OCI-M1 (cell line): ENCODE data around the gene KCP.

ENCODE experiments used
- DNase-seq: peaks from one replicate; lab custom pipeline; 2025; lab: John Stamatoyannopoulos, UW

KCP gene

DNA sequence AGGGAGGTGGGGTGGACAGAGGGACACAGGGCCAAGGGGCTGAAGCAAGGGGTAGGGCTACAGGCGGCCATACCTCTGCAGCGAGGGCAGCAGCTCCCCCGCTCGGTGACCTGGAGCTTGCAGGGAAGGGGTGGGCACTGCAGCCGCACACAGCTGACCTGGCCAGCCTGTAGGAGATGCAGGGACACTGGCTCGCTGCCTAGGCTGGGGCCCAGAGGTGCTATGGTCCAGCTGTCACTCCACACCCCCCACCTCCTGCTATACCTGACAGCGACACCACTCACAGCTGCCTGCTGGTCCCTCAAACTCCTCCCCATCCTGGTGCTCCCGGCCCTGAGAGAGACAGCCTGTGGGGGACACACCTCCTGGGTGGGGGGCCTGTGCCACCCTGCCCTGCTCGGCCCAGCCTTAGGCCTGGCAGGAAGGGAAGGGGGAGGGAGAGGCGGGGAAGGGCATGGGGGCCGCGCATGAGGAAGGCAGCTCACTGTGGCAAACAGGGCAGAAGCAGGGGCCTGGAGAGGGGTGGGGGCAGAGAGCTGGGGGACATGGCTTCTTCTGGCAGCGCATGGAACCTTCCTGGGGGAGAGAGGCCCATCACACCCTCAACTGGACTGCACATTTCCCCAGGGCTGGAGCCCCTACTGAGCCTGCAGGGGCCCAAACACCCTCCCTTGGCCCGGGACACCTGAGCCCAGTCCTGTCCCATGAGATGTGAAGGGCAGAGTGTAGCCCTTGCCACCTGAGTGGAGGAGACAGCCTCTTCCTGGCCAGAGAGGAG is 23.9 kb downstream of the KCP start:
- no peak for DNase-seq

DNA sequence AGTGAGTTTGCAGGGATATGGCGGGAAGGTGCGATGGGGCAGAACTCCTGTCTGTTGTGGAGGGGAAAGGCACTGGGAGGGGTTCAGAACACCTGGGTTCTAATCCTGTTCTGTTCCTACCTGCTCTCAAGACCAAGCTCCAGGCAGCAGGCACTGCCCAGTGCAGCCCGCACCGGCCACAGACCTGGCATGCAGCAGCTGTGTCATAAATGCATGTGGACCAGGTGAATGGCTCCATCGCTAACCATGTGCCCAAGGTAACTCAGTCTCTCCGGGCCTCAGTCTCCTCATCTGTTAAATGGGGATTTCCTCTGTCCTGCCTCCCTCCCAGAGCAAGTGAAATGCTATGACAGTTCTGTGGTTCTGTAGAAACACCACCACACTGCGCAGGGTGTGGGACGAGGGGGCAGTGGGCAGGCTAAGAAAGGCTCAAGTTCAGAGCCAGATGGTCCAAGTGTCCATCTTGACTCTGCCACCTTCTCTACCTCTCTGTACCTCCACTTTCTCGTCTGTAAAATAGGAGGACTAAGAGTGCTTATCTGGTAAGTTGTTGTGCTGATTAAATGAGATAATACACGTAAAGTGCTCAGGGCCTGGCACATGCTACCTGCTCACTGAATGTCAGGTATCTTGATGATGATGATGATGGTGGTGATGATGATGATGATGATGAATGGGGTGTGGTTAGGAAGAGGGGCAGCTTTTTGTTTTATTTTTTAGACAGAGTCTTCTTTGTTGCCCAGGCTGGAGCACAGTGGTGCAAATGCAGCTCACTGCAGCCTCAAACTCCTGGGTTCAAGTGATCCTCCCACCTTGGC is 24.9 kb downstream of the KCP start:
- no peak for DNase-seq

GRCh38 chr7:128884561-128885369 is 25.7 kb downstream of the KCP start:
- no peak for DNase-seq

GRCh38 chr7:128883622-128884448 is 26.7 kb downstream of the KCP start:
- DNase-seq: peak; percentile 77

- DNase-seq: no peak
Observed at GRCh38 chr7:128882134-128882533, 28.4 kb downstream of the KCP start.

DNA sequence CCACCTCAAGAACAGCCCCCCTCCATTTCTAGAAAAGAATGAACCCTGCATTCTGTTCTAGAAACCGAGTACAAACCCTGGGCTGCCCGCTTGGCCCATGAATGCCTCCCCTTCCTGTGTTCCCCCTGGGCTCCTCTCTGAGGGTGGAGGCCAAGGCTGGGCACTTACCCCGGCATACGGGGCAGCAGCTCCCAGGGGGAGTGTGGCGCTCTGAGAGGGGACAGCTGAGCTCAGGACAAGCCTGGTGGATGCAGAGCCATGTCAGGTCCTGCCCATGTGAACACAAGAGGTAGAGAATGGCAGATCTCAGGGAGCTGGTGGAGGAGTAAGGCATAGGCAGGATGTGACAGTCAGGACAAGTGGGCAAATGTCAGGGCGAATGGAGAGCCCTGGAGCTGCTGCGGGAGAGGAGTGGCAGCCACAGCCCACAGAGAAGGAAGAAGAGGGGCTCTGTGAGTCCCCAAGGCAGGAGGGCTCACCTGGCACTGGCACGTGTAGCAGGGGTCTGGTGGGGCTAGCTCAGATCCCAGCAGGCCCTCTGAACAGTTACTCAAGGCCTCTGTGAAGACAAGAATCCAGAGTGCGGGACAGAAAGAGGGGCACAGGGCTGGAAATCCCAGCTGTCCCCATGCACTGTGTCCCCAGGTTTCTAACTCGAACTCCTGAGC is 28.9 kb downstream of the KCP start:
- no peak for DNase-seq

DNA sequence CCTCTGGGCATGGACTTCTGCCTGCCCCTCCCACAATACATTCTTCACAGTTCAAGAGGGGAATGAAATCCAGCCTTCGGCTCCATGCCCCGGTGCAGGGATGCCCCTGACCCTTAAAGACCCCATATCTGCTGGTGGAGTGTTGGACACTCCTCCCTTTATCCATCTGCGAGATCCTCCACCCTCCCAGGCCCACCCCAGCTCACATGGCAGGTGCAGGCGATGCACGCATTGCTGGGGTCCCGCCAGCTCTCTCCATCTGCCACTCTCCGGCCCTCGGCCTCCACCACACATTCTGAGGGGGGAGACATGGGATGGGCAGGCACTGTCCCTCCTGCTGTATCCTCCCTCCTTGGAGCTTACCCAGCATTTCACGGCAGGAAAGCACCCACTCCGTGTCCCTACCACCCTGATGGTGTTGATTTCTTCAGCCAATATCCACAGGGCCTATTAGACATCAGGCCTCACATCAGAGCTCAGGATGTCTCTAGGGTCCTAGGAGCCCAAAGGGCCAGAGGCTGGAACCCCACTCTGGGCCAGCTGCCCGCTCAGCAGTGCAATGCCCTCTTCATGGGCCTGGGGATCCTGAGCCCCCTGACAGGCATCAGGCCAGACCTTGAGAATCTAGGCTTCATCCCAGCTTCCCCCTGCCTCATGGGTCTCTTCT is 29.6 kb downstream of the KCP start:
- DNase-seq: no peak

GRCh38 chr7:128879939-128880746 is 30.4 kb downstream of the KCP start:
- DNase-seq: peak; percentile 50

- DNase-seq: no peak
Observed at GRCh38 chr7:128879461-128879938, 31.0 kb downstream of the KCP start.

DNA sequence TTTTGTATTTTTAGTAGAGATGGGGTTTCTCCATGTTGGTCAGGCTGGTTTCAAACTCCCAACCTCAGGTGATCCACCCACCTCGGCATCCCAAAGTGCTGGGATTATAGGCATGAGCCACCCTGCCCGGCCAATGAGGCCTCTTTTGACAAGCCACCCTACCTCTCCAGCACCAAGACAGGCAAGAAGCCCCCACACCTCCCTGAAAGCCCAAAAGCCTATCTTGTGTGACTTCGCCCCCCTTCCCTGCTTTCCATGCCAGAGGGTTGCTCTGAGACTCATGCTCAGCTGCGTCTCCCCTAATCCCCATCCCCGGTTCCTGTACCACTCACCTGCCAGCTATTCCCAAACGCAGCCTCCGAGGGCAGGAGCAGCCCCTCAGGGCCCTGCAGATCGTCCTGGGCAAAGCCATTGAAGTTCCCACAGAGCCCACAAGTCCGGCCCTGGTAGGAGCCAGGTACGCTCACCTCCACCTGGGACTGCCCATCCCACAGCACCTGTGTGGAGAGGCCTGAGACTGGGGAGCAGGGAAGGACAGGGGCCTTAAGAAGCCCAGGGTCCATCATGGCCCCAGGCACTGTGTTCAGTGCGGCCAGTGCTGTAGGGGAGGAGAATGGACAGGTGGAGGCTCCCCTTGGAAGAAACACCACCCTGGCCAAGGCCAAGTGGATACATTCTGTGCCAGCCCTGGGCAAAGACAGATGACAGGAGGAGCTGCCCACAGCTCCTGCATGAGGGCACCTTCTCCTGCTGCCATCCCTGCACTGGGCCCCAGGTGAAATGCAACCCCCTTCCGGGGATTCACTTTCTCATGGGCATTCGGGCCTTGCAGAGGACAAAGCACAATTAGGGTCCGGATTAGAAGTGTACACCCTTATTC is 32.0 kb downstream of the KCP start:
- DNase-seq: no peak

DNA sequence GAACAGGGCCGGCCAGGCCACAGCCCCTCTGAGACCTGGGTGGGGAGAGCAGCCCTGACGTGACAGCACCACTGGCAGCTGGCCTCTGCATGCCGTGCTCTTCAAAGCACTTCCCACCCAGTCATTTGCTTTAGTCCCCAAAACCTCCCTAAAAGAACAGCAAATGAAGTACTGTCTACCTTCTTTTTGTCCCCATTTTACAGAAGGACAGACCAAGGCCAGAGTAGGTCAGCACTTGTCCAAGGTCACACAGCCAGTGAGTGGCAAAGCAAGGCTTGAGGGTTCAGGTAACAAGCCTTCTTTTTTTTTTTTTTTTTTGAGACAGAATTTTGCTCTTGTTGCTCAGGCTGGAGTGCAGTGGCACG is 32.8 kb downstream of the KCP start:
- no peak for DNase-seq

DNA sequence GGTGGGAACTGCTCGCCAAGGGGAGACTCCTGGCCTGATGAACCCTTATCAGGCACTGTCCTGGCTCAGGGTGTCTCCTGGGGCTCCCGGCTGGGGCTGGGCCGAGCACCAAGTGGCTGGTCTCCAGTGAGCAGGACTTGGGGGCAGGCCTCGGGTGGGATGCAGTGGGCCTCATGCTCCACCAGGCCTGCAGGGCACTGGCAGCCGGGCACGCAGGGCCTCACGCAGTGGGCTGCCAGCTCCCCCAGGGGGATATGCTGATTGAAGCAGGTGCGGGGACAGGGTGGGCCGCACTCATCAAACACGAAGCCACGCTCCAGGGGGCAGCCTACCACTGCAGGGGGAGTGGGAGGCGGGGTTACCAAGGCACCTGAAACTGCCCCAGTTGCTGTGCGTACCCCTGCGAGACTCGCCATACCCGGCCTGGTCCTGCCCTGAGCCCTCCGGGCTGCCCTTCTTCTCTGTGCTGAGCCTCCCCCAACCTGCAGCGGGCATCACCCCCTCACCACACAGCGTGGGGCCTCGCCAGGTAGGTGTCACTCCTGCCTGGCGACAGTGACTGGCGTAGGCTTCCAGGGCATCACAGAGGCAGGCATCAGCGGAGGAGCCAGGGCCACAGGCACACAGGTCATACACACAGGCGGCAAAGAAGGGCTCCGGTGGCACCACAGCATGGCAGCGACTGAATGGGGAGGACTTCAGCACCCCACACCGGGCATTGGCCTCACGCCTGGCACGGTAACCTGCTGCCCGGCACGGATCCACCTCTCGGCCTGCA is 33.3 kb downstream of the KCP start:
- no peak for DNase-seq

GRCh38 chr7:128876586-128876977 is 33.9 kb downstream of the KCP start:
- no peak for DNase-seq

GRCh38 chr7:128876127-128876526 is 34.4 kb downstream of the KCP start:
- DNase-seq: no peak

DNA sequence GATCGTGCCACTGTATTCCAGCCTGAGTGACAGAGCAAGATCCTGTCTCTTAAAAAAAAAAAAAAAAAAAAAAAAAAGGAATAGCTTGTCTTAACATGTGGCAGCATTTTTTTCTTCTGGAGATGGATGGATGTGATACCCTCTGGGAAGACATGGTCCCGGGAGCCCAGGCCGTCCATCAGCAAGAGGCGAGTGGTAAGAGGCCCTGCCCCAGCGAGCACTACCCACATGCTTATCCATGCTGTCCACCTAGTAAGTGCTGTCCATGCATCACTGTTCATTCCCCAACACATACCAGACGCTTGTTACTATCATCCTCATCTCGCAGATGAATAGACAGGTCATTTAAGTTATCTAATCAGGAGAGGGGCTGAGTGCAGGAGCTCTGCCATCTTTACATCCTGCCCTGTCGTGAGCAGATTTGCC is 35.0 kb downstream of the KCP start:
- DNase-seq: no peak

DNA sequence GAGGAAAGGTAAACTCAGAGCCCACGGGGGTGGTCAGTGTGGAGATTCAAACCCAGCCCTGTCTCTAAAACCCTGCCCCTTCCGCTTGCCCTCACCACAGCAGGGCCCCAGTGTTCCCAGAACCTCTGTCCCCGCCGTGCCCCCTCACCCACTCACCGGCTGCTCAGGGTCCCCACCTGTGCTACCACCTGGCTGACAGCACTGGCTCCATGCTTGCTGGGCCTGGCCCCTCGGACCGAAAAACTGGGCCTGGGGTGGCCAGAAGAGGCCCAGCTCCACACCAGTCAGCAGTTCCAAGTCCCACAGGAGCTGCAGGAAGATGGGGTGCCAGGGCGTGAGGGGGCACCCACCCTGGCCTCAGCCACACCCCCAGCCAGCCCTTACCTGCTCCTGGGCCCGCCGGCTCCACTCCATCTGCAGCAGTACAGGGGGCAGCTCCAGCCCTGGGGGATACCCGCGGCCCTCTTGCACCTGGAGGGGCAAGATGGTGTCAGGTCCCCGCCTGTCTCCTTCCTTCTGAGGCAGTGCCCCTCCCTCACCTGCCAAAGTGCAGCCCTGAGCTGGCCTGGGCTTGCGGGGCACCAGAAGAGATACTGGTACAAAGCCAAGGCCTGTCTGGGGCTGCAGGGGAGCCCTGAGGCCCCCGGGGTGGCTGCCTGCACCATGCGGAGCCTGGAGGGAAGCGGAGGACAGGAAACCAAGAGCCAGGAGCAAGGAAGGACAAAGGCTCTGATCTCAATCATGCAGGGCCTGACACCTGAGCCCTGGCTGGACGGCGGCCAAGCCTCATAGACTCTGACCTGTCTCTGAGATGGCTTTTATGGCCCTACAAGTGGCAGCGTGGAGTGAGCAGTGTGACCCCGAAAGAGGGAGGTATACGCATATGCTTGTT is 36.1 kb downstream of the KCP start:
- DNase-seq: no peak

GRCh38 chr7:128873234-128873633 is 37.3 kb downstream of the KCP start:
- no peak for DNase-seq
